Breast epithelium (tissue), 4 donors: Measurements from ENCODE around the gene UBR2. TPM values are rescaled to one million over a fixed set of nuclear protein-coding genes. Genes with fewer than 3 reads are reported as not detected.

Experiments
- DNase-seq, 2 donors: peaks; one replicate each; pipeline ENCODE4 v3.0.0-alpha.2; 2019; ENCODE audit warnings: low spot score in 2 of 2
- H3K27ac ChIP-seq, 2 donors: fragments of 200-600 bp; sonication (generic) in 1 of 2; one replicate each; pipeline ENCODE4 v1.5.1; 2016 to 2019; ENCODE audit warnings: mild to moderate bottlenecking in 1 of 2
- H3K27me3 ChIP-seq, 2 donors: fragments of 200-600 bp; sonication (generic) in 1 of 2; one replicate each; pipeline versions ENCODE4 v1.5.1 to v1.6.0; 2017 to 2019; ENCODE audit warnings: control low read depth in 1 of 2, mild to moderate bottlenecking in 1 of 2
- H3K36me3 ChIP-seq: fragments of 200-600 bp; one replicate; pipeline ENCODE4 v1.5.1; 2019
- H3K4me1 ChIP-seq, 2 donors: fragments of 200-600 bp; sonication (generic); one replicate each; pipeline ENCODE4 v1.5.1; 2016 to 2019; ENCODE audit warnings: control low read depth in 1 of 2
- H3K4me3 ChIP-seq, 3 donors: fragments of 200-600 bp; sonication (generic); 1 replicate in 2 of 3; 2 replicates in 1 of 3; pipeline ENCODE4 v1.5.1; 2016 to 2019; ENCODE audit warnings: mild to moderate bottlenecking in 3 of 3, moderate library complexity in 2 of 3
- H3K9me3 ChIP-seq, 2 donors: fragments of 200-600 bp; sonication (generic) in 1 of 2; one replicate each; pipeline ENCODE4 v1.5.1; 2016 to 2019; ENCODE audit warnings: control low read depth in 1 of 2
- POLR2A ChIP-seq: fragments of 450-650 bp; IDR thresholded peaks from one replicate; pipeline ENCODE4 v1.6.1; 2016; ENCODE audit warnings: antibody characterized with exemption, mild to moderate bottlenecking, moderate library complexity
- POLR2AphosphoS5 ChIP-seq, 3 donors: sonication (generic); formaldehyde crosslinking; IDR thresholded peaks; one replicate each; pipeline ENCODE4 v1.6.1; 2017; ENCODE audit warnings: antibody characterized with exemption in 3 of 3
- intact Hi-C: fragments of 100-400 bp; cut with DNase I; formaldehyde crosslinking; loops from one replicate; pipeline ENCODE4 v1.15.1; 2023; ENCODE audit warnings: low total_unique reads
- total RNA-seq, 3 donors: library from RNA; depleted of rRNA; stranded (reverse); fragments of >200 nt; gene quantifications; one replicate each; pipeline ENCODE4 v1.1.0, GENCODE V29; 2016
- TF ChIP-seq, protein P1 (sequence below), 3 donors: fragments of 450-650 bp; IDR thresholded peaks; one replicate each; pipeline ENCODE4 v1.5.1; 2016 to 2017; ENCODE audit warnings: antibody characterized with exemption in 3 of 3, mild to moderate bottlenecking in 3 of 3, moderate library complexity in 3 of 3

Gene UBR2
- total RNA-seq, 3 donors from 2014 or later = 33.8 to 46.2 (median 33.8) TPM

DNA sequence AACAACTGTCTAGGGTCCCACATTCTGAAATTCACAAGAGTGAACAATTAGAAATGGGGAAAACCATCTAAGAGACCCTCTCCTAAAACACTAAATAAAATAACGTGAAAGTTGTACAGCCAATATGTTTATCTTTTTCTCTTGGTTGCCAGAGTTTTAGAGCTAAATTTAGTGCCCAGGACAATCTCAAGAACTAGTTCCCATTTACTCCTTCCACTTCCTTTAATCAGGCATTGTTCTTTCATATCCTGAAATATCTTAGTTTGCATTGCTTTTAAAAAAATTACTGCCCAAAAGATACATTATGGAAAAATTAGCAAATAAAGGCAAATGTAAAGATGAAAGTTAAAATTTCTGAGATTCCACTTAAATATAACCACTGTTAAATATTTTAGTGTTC, 33.1 kb upstream of the UBR2 start:
- Histone ChIP-seq H3K4me3 (no peak overlapping the region), H3K9me3 (no peaks in the 10 kb centered on the region), H3K36me3 (no peaks in the 10 kb centered on the region), H3K27me3 (no peaks in the 10 kb centered on the region), H3K27ac (no peak overlapping the region), H3K4me1 (no peaks in the 10 kb centered on the region)
- TF ChIP-seq POLR2AphosphoS5 (IDR thresholded peaks at IDR 0.05) = no peak
- TF ChIP-seq POLR2A = no peak
- no peak for DNase-seq
- intact Hi-C loops = no loop called here

DNA sequence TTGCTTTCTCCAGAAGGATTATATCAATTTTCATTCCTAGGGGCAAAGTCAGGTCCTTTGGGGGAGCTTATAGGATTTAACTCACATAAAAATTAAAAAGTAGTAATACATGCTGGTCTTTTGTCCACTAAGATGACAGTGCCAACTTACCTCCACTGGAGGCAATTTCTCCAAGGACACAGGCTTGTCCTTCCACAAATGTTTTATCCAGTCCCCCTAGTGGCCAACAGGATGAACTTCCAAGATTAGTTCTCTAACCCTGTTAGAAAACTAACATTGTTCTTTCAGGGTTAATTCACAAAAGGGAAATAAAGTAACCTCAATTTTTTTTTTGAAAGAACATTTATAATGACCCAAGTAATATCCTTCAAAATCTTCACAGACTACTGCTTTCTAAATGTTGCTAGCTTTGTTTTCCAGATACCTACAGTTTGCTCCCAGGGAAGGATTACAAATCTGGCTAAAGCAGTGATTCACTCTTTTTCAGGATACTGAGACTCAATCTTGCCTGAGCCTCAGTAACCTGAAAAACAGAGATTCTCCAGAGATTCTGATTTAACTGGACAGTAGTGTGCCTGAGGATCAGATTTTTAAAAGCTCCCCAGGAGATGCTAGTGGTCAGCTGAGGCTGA, 31.7 kb upstream of the UBR2 start:
- no peak for TF ChIP-seq POLR2AphosphoS5 (IDR thresholded peaks at IDR 0.05)
- TF ChIP-seq, protein P1, sequence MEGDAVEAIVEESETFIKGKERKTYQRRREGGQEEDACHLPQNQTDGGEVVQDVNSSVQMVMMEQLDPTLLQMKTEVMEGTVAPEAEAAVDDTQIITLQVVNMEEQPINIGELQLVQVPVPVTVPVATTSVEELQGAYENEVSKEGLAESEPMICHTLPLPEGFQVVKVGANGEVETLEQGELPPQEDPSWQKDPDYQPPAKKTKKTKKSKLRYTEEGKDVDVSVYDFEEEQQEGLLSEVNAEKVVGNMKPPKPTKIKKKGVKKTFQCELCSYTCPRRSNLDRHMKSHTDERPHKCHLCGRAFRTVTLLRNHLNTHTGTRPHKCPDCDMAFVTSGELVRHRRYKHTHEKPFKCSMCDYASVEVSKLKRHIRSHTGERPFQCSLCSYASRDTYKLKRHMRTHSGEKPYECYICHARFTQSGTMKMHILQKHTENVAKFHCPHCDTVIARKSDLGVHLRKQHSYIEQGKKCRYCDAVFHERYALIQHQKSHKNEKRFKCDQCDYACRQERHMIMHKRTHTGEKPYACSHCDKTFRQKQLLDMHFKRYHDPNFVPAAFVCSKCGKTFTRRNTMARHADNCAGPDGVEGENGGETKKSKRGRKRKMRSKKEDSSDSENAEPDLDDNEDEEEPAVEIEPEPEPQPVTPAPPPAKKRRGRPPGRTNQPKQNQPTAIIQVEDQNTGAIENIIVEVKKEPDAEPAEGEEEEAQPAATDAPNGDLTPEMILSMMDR (IDR thresholded peaks at IDR 0.05) = peak; percentile 77 to 93 (median 81)
- intact Hi-C loops = no loop called here
- Histone ChIP-seq H3K9me3 (no peaks in the 10 kb centered on the region), H3K27me3 (no peaks in the 10 kb centered on the region), H3K27ac (no peak overlapping the region), H3K4me3 (no peak overlapping the region), H3K36me3 (no peaks in the 10 kb centered on the region), H3K4me1 (no peaks in the 10 kb centered on the region)
- DNase-seq = no peak

DNA sequence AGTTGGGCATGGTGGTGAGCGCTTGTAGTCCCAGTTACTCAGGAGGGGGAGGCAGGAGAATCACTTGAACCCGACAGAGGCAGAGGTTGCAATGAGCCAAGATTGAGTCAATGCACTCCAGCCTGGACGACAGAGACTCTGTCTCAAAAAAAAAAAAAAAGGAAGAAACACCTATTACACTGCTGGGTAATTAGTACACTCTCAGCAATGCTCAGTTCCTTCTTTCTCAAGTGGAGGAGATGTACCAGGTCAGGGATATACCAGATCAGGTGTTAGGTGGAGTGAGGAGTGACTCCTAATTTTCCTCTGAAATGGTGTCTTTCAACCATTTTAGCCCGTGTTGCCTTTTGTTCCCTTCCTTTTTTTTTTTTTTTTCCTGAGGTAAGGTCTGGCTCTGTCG, 30.0 kb upstream of the UBR2 start:
- TF ChIP-seq POLR2A (no peak), POLR2AphosphoS5 (IDR thresholded peaks at IDR 0.05) (no peak)
- TF ChIP-seq, protein P1 (IDR thresholded peaks at IDR 0.05) = no peak
- Histone ChIP-seq H3K27me3 (no peaks in the 10 kb centered on the region), H3K36me3 (no peaks in the 10 kb centered on the region), H3K9me3 (no peaks in the 10 kb centered on the region), H3K27ac (no peak overlapping the region), H3K4me3 (no peak overlapping the region), H3K4me1 (no peaks in the 10 kb centered on the region)
- intact Hi-C loops = no loop called here
- no peak for DNase-seq

DNA sequence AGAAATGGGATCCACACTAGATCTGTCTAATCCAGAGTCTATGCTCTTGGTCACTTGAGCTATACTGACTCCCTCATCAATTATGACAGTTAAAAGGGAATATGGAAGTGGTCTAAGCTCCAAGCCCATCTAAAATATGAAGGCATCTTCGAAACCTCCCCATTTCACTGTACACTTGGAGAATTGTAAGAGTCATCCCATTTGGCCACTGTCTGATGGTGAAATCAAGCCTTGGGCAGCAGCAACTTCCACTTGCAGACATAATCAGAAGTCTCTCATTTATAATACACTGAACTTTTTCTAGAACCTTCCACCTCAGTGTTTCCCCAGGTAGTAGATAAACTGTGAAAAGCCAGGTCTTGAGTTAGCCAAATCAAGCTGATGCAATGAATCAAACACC, 26.3 kb upstream of the UBR2 start:
- no peaks in the 10 kb centered on the region for H3K4me1 ChIP-seq
- no peaks in the 10 kb centered on the region for H3K9me3 ChIP-seq
- no peaks in the 10 kb centered on the region for H3K36me3 ChIP-seq
- H3K27ac ChIP-seq = no peak overlapping the region
- no peak overlapping the region for H3K4me3 ChIP-seq
- DNase-seq = no peak
- no peak for TF ChIP-seq POLR2AphosphoS5 (IDR thresholded peaks at IDR 0.05)
- TF ChIP-seq POLR2A = no peak
- TF ChIP-seq, protein P1 (IDR thresholded peaks at IDR 0.05) = no peak
- intact Hi-C loops = no loop called here
- no peaks in the 10 kb centered on the region for H3K27me3 ChIP-seq

DNA sequence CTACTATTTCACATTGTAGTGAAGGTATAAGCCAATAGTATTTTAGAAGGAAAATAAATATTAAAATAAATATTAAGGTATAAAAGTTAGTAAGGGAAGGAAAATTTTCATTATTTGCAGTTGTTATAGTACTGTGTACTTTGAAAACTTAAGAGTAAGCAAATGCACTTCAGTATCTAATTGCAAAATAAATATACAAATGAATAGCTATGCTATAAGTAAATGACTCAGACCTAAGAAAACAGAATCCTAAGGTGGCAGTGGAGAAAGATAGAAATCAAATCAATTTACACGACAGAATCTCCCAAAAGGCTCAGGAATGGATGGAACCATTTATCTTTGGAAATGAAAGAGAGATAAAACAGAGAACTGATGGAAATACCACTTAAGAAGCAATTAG, 24.7 kb upstream of the UBR2 start:
- DNase-seq = no peak
- intact Hi-C loops = no loop called here
- TF ChIP-seq POLR2AphosphoS5 (IDR thresholded peaks at IDR 0.05) (no peak), POLR2A (no peak)
- TF ChIP-seq, protein P1 (IDR thresholded peaks at IDR 0.05) = no peak
- no peaks in the 10 kb centered on the region for H3K27me3 ChIP-seq
- H3K4me3 ChIP-seq = no peak overlapping the region
- no peaks in the 10 kb centered on the region for H3K36me3 ChIP-seq
- no peaks in the 10 kb centered on the region for H3K4me1 ChIP-seq
- no peaks in the 10 kb centered on the region for H3K9me3 ChIP-seq
- H3K27ac ChIP-seq = no peak overlapping the region
